Stimulated activated naive B cell treated with anti-CD40 and anti-IgM and Interleukin-4, amounts not matched to agents 10 μg/mL and 1 μg/mL and 100 μg/mL, for 72 hours (primary cell): ENCODE measurements around the gene ZNF622.
A peak's percentile ranks its signal among the peaks of the same experiment; 100 is the strongest.

ENCODE experiments used
- ATAC-seq, 2 donors: fragments of 150-1000 bp; cut with Tn5 transposase; replicated peaks; 2 replicates each; pipeline ENCODE4 v1.10.0; 2021; ENCODE audit warnings: moderate library complexity in 1 of 2
- DNase-seq: peaks from one replicate; pipeline ENCODE4 v3.0.0; 2021
- H3K27ac Mint-ChIP-seq: one replicate; pipeline ENCODE4 v1.8.0; 2022; ENCODE audit warnings: mild to moderate bottlenecking, mixed read lengths
- H3K27me3 Mint-ChIP-seq, 2 donors: one replicate each; pipeline ENCODE4 v1.8.0; 2022; ENCODE audit warnings: mixed read lengths in 2 of 2
- H3K36me3 Mint-ChIP-seq, 2 donors: one replicate each; pipeline ENCODE4 v1.8.0; 2022; ENCODE audit warnings: mixed read lengths in 2 of 2, mild to moderate bottlenecking in 1 of 2
- H3K4me1 Mint-ChIP-seq, 2 donors: one replicate each; pipeline ENCODE4 v1.8.0; 2022; ENCODE audit warnings: mixed read lengths in 2 of 2, mild to moderate bottlenecking in 1 of 2
- H3K4me3 Mint-ChIP-seq, 2 donors: one replicate each; pipeline ENCODE4 v1.8.0; 2022; ENCODE audit warnings: mild to moderate bottlenecking in 2 of 2, mixed read lengths in 2 of 2, moderate library complexity in 1 of 2
- H3K9me3 Mint-ChIP-seq, 2 donors: one replicate each; pipeline ENCODE4 v1.8.0; 2022; ENCODE audit warnings: mixed read lengths in 2 of 2, mild to moderate bottlenecking in 1 of 2

Gene ZNF622

GRCh38 chr5:16465544-16466432, at the start of gene ZNF622:
Gene ZNF622 (minus strand): TSS chr5:16465800. CDS start chr5:16465665, 135 bp downstream.
- H3K4me1 Mint-ChIP-seq = peaks cover 49 to 61% of the 10 kb centered on the region in 2 donors
- ATAC-seq = peak; percentile 93 to 95
- H3K4me3 Mint-ChIP-seq = peak within 1 kb of the TSS; percentile 96 to 100
- peak; percentile 87 for DNase-seq
- H3K27ac Mint-ChIP-seq = peak within 1 kb of the TSS; percentile 98
- H3K36me3 Mint-ChIP-seq = peaks cover 16 to 46% of the 10 kb centered on the region in 2 donors
- H3K27me3 Mint-ChIP-seq = no peaks in the 10 kb centered on the region
- no peaks in the 10 kb centered on the region for H3K9me3 Mint-ChIP-seq

- Mint-ChIP-seq H3K4me3 (no peak overlapping the region), H3K9me3 (no peaks in the 10 kb centered on the region), H3K4me1 (peaks cover 8 to 9% of the 10 kb centered on the region in 2 donors), H3K27me3 (no peaks in the 10 kb centered on the region), H3K27ac (no peak overlapping the region), H3K36me3 (no peaks in the 10 kb centered on the region)
- ATAC-seq (no peak), DNase-seq (no peak)
These were observed 44.5 kb upstream of the ZNF622 start for GRCh38 chr5:16510098-16510497.

GRCh38 chr5:16508730-16509531, 43.3 kb upstream of the ZNF622 start:
- peaks cover 0 to 8% of the 10 kb centered on the region in 2 donors for H3K36me3 Mint-ChIP-seq
- DNase-seq = no peak
- H3K9me3 Mint-ChIP-seq = no peaks in the 10 kb centered on the region
- H3K27ac Mint-ChIP-seq = no peak overlapping the region
- no peak overlapping the region for H3K4me3 Mint-ChIP-seq
- H3K27me3 Mint-ChIP-seq = no peaks in the 10 kb centered on the region
- no peak for ATAC-seq
- H3K4me1 Mint-ChIP-seq = peaks cover 8 to 19% of the 10 kb centered on the region in 2 donors

DNA sequence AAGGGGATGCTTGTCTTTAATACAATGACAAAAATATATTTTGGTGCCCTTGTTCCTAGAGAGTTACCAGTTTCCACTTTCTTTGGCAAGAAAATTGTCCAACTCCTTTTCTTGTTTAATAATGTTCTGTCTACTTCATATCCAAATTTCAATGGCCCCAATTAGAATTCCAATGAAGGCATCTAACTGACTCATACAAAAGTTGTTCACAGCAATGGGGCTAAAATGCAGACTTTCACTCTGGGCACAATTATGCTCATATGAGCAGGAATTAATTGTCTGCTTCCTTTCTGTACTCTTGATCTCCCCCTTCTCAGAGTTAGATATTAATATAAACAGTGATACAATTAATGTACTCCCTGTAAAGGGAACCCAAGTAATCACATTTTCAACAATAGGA, 42.1 kb upstream of the ZNF622 start:
- Mint-ChIP-seq H3K4me1 (peaks cover 8 to 19% of the 10 kb centered on the region in 2 donors), H3K4me3 (no peak overlapping the region), H3K36me3 (peaks cover 0 to 8% of the 10 kb centered on the region in 2 donors), H3K27ac (no peak overlapping the region), H3K9me3 (no peaks in the 10 kb centered on the region), H3K27me3 (no peaks in the 10 kb centered on the region)
- no peak for DNase-seq
- no peak for ATAC-seq

GRCh38 chr5:16505904-16506303, 40.3 kb upstream of the ZNF622 start:
- ATAC-seq (no peak), DNase-seq (no peak)
- Mint-ChIP-seq H3K27me3 (no peaks in the 10 kb centered on the region), H3K4me3 (no peak overlapping the region), H3K4me1 (peaks cover 8 to 19% of the 10 kb centered on the region in 2 donors), H3K27ac (no peak overlapping the region), H3K9me3 (no peaks in the 10 kb centered on the region), H3K36me3 (peaks cover 0 to 8% of the 10 kb centered on the region in 2 donors)

DNA sequence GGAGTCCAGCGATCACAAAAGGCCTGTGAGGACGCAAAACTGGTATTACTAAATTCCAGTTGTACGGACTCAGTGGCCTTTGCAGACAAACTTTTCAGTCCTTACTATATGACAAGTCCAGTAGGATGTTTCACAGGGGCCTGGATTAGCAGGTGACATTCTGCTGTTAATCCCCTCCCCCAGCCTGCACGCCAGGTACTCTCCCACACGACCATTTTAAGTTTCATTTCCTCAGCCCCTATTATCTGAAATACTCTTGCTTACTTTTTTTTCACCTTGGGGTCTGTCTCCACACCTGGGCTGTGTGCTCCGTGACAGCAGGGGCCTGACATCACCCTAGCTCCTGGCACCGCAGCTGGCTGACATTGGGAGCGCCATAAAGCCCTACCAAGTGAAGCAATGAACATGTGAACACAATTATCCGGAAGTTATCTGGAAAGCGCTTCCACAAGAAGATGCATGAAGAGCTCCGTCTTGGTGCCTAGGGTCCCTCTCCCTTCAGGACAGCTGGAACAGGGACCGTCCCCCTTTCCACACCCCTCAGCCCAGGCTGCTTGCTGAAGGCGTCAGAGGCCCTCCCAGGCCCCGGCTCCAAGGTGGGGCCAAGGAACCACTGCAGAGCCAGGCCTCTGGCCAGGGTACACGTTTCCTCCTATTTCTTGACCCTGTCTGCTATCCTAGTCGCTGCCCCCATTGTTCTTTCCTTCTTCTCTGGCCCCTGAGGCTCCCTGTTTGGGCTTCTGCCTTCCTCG, 39.7 kb upstream of the ZNF622 start:
- peaks cover under 1 to 8% of the 10 kb centered on the region in 2 donors for H3K36me3 Mint-ChIP-seq
- H3K4me1 Mint-ChIP-seq = peaks cover 6 to 19% of the 10 kb centered on the region in 2 donors
- H3K27me3 Mint-ChIP-seq = no peaks in the 10 kb centered on the region
- no peaks in the 10 kb centered on the region for H3K9me3 Mint-ChIP-seq
- H3K4me3 Mint-ChIP-seq = no peak overlapping the region
- H3K27ac Mint-ChIP-seq = no peak overlapping the region
- ATAC-seq (peak; percentile 45 to 48), DNase-seq (no peak)

- ATAC-seq (no peak), DNase-seq (no peak)
- no peaks in the 10 kb centered on the region for H3K9me3 Mint-ChIP-seq
- H3K27me3 Mint-ChIP-seq = no peaks in the 10 kb centered on the region
- peaks cover 4 to 8% of the 10 kb centered on the region in 2 donors for H3K36me3 Mint-ChIP-seq
- H3K4me1 Mint-ChIP-seq = peaks cover 6 to 19% of the 10 kb centered on the region in 2 donors
- no peak overlapping the region for H3K4me3 Mint-ChIP-seq
- H3K27ac Mint-ChIP-seq = no peak overlapping the region
These were observed 39.0 kb upstream of the ZNF622 start for GRCh38 chr5:16504571-16504970.

GRCh38 chr5:16502866-16503265, 37.3 kb upstream of the ZNF622 start:
- Mint-ChIP-seq H3K4me3 (no peak overlapping the region), H3K4me1 (peaks cover 6 to 19% of the 10 kb centered on the region in 2 donors), H3K9me3 (no peaks in the 10 kb centered on the region), H3K36me3 (peaks cover 4 to 8% of the 10 kb centered on the region in 2 donors), H3K27me3 (no peaks in the 10 kb centered on the region), H3K27ac (no peak overlapping the region)
- ATAC-seq (no peak), DNase-seq (no peak)

DNA sequence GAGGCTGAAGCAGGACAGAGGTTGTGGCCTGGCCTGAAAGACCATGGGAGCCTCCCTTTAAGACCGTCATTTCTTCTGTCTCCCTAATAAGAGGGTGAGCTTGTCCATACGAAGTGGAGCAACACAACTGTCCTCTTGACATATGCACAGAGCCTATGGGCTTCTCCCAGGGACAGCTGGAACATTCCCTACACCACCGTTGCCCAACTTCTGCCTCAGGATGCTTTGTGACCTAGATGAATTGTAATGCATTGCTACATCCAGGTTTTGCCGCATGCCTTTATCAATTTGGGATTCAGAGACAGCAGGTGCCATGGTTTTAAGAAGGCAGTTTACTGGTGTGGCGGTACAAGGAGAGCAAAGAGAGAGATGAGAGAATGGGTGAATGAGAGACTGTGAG, 34.4 kb upstream of the ZNF622 start:
- Mint-ChIP-seq H3K36me3 (peaks cover 4 to 12% of the 10 kb centered on the region in 2 donors), H3K4me1 (peaks cover 0 to 9% of the 10 kb centered on the region in 2 donors), H3K27ac (no peak overlapping the region), H3K4me3 (no peak overlapping the region), H3K9me3 (peaks cover under 1 to 5% of the 10 kb centered on the region in 2 donors), H3K27me3 (no peaks in the 10 kb centered on the region)
- ATAC-seq (no peak), DNase-seq (no peak)

DNA sequence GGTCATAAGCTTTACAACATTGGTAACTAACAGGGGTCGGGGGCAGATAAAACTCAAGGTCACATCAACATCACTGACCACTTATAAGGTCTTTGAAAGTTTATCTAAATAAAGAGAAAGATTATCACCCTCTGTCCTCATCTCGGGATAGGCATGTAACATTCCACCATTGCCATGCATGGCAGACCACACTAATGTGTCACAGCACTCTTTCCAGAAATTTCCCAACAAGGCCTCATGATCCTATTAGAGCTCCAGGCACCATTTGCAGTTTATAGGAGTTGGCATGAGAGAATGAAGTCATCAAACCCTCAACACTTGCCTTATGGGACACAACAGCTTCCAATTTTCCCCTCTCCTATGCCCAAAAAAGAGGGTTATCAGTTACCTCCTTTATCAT, 31.9 kb upstream of the ZNF622 start:
- Mint-ChIP-seq H3K27me3 (no peaks in the 10 kb centered on the region), H3K4me1 (peaks cover 0 to 1% of the 10 kb centered on the region in 2 donors), H3K4me3 (no peak overlapping the region), H3K27ac (no peak overlapping the region), H3K36me3 (peaks cover 14% of the 10 kb centered on the region in 2 donors), H3K9me3 (peaks cover 10 to 13% of the 10 kb centered on the region in 2 donors)
- no peak for ATAC-seq
- DNase-seq = no peak

- peaks cover 10 to 13% of the 10 kb centered on the region in 2 donors for H3K9me3 Mint-ChIP-seq
- ATAC-seq (no peak), DNase-seq (no peak)
- no peak overlapping the region for H3K27ac Mint-ChIP-seq
- H3K27me3 Mint-ChIP-seq = no peaks in the 10 kb centered on the region
- H3K4me3 Mint-ChIP-seq = no peak overlapping the region
- peaks cover 0 to 1% of the 10 kb centered on the region in 2 donors for H3K4me1 Mint-ChIP-seq
- H3K36me3 Mint-ChIP-seq = peaks cover 10 to 14% of the 10 kb centered on the region in 2 donors
These were observed 27.7 kb upstream of the ZNF622 start for GRCh38 chr5:16493261-16493660.

- H3K9me3 Mint-ChIP-seq = peaks cover 10 to 13% of the 10 kb centered on the region in 2 donors
- H3K27me3 Mint-ChIP-seq = no peaks in the 10 kb centered on the region
- H3K36me3 Mint-ChIP-seq = peaks cover 10 to 14% of the 10 kb centered on the region in 2 donors
- ATAC-seq = no peak
- no peak for DNase-seq
- no peak overlapping the region for H3K4me3 Mint-ChIP-seq
- H3K4me1 Mint-ChIP-seq = peaks cover 0 to 1% of the 10 kb centered on the region in 2 donors
- no peak overlapping the region for H3K27ac Mint-ChIP-seq
These were observed 27.0 kb upstream of the ZNF622 start for GRCh38 chr5:16492398-16493140.

DNA sequence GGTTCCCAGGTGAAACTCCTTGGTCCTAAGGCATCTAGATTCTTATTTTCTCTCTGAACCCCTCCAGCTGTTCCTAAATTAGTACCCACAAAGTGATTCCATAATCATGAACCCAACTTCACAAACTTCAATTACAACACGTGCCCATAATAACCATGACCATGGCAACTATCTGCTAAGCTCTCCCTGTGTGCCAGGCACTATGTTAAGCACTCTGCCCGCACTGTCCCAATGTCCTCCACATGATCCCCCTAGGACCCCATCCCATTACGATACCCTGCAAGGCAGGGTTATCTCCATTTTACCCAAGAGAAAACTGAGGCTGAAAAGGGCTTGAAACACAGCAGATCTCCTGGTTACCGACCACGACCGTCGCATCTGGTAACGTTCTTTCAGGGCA, 25.3 kb upstream of the ZNF622 start:
- peaks cover 10 to 11% of the 10 kb centered on the region in 2 donors for H3K36me3 Mint-ChIP-seq
- no peak overlapping the region for H3K27ac Mint-ChIP-seq
- peaks cover 9 to 10% of the 10 kb centered on the region in 2 donors for H3K9me3 Mint-ChIP-seq
- ATAC-seq = no peak
- H3K27me3 Mint-ChIP-seq = no peaks in the 10 kb centered on the region
- no peak for DNase-seq
- H3K4me1 Mint-ChIP-seq = peaks cover 0 to 1% of the 10 kb centered on the region in 2 donors
- no peak overlapping the region for H3K4me3 Mint-ChIP-seq
